Keratinocyte (primary cell): ENCODE measurements around the gene CSF3R.

Experiments
- EZH2 ChIP-seq: IDR thresholded peaks from one replicate; pipeline ENCODE4 v1.6.1; 2012; ENCODE audit warnings: inconsistent platforms, mild to moderate bottlenecking, low read length, moderate library complexity
- TF ChIP-seq, protein P1 (sequence below), 3 experiments: IDR thresholded peaks in 1 of 3; conservative IDR thresholded peaks in 1 of 3; optimal IDR thresholded peaks in 1 of 3; 2 replicates in 2 of 3; 3 replicates in 1 of 3; pipeline versions ENCODE3 to v1.5.1; 2011; ENCODE audit warnings: low read length in 3 of 3, mild to moderate bottlenecking in 3 of 3, moderate library complexity in 2 of 3, control low read depth in 1 of 3, inconsistent platforms in 1 of 3; ENCODE audit not compliant: insufficient read depth in 2 of 3; ENCODE audit errors: extremely low read depth in 1 of 3

GRCh38 chr1:36503733-36504132 lies 21.0 kb upstream of the CSF3R start:
- TF ChIP-seq, protein P1, sequence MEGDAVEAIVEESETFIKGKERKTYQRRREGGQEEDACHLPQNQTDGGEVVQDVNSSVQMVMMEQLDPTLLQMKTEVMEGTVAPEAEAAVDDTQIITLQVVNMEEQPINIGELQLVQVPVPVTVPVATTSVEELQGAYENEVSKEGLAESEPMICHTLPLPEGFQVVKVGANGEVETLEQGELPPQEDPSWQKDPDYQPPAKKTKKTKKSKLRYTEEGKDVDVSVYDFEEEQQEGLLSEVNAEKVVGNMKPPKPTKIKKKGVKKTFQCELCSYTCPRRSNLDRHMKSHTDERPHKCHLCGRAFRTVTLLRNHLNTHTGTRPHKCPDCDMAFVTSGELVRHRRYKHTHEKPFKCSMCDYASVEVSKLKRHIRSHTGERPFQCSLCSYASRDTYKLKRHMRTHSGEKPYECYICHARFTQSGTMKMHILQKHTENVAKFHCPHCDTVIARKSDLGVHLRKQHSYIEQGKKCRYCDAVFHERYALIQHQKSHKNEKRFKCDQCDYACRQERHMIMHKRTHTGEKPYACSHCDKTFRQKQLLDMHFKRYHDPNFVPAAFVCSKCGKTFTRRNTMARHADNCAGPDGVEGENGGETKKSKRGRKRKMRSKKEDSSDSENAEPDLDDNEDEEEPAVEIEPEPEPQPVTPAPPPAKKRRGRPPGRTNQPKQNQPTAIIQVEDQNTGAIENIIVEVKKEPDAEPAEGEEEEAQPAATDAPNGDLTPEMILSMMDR (optimal IDR thresholded peaks at IDR 0.05 in 1 of 3, IDR thresholded peaks at IDR 0.05 in 1 of 3, conservative IDR thresholded peaks at IDR 0.05 in 1 of 3; ENCODE audit: extremely low read depth in 1 of 3, insufficient read depth in 2 of 3, low read length in 3 of 3), result no peak
- TF ChIP-seq EZH2, result no peak
